Stimulated activated naive CD8-positive, alpha-beta T cell treated with anti-CD3 and anti-CD28 coated beads, Interleukin-15, Interleukin-2, amounts not matched to agents 100 ng/mL and 50 ng/mL, for 24 hours (primary cell): ENCODE data around the gene RYR2.

Experiments used
- H3K27ac Mint-ChIP-seq: one replicate; pipeline ENCODE4 v1.8.0; 2021; ENCODE audit warnings: mild to moderate bottlenecking, mixed read lengths
- H3K27me3 Mint-ChIP-seq: one replicate; pipeline ENCODE4 v1.8.0; 2021; ENCODE audit warnings: mixed read lengths
- H3K36me3 Mint-ChIP-seq: one replicate; pipeline ENCODE4 v1.8.0; 2021; ENCODE audit warnings: low read depth, mixed read lengths
- H3K4me1 Mint-ChIP-seq: one replicate; pipeline ENCODE4 v1.8.0; 2021; ENCODE audit warnings: low read depth, mixed read lengths
- H3K4me3 Mint-ChIP-seq: one replicate; pipeline ENCODE4 v1.8.0; 2021; ENCODE audit warnings: mild to moderate bottlenecking, mixed read lengths
- H3K9me3 Mint-ChIP-seq: one replicate; pipeline ENCODE4 v1.8.0; 2021; ENCODE audit warnings: mixed read lengths

Gene RYR2

DNA sequence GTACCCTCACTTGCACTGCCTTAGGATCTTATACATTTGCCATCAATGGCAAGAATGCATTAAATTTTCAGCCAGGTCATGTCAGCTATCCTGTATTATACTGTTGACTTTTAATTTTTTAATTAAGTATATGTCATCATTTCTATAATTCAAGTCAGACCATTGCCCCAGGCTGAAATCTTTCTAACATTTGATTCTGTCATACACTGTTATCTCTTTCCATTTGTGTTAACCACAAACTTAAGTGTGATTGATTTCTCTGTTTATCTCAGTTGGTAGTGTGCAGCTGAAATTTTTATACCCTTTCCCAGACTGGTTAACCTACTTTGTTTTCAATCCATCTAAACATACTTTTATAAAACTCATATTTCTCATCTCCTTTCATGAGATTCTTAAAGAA is 695.5 kb downstream of the RYR2 start:
- H3K4me3 Mint-ChIP-seq: no peak overlapping the region
- H3K9me3 Mint-ChIP-seq: peaks cover 12% of the 10 kb centered on the region
- no peaks in the 10 kb centered on the region for H3K36me3 Mint-ChIP-seq
- H3K27me3 Mint-ChIP-seq: no peaks in the 10 kb centered on the region
- H3K27ac Mint-ChIP-seq: no peak overlapping the region
- peaks cover 6% of the 10 kb centered on the region for H3K4me1 Mint-ChIP-seq

DNA sequence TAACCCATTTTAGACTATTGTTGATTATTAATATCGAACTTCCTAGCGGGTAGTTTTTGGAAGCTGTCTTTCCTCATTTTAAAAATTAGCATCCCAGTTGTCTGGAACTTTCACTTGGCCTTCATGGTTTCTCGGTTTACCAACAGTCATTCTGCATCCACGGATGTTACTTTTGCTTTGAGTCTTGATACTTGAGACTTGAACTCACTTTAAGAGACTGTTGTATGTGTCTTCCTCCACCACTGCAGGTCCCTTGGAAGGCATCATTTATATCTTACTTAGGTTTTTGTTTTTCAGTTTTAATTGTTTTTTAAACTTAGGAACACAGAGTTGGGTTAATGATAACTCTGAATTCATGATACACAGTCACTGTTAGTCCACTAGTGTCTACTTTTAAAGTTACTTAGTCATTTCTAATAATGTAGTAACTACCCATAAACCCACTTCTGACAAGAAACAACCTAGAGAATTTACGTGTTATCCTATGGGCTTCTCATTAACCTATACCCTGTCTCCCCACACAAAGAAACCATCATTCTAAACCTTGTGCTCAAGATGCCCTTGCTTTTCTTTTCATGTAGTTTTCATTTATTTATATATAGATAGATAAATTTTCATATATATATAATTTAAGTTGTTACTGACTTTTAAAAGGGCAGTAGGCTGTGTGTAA is 696.1 kb downstream of the RYR2 start:
- no peak overlapping the region for H3K4me3 Mint-ChIP-seq
- H3K4me1 Mint-ChIP-seq: peaks cover 6% of the 10 kb centered on the region
- no peak overlapping the region for H3K27ac Mint-ChIP-seq
- no peaks in the 10 kb centered on the region for H3K36me3 Mint-ChIP-seq
- peaks cover 12% of the 10 kb centered on the region for H3K9me3 Mint-ChIP-seq
- no peaks in the 10 kb centered on the region for H3K27me3 Mint-ChIP-seq

DNA sequence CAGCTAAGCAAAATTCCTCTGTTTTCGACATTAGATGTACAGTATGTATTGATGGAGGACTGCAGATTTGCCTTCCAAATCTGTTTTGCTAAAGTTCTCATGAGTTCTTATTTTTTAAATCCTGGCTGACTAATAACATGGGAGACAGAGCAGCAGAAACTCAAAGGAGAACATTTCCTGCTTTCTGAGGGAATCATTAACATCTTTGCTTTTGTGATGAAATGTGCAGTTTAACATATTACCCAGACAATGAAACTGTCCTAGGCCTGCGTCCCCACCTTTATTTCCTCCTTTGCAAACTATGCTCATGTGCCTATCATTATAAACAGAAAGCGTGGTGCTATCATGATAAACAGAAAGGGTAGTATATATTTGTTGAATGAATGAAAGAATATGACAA is 698.9 kb downstream of the RYR2 start:
- H3K4me3 Mint-ChIP-seq: no peak overlapping the region
- H3K4me1 Mint-ChIP-seq: peaks cover 6% of the 10 kb centered on the region
- H3K9me3 Mint-ChIP-seq: peaks cover 6% of the 10 kb centered on the region
- H3K27ac Mint-ChIP-seq: no peak overlapping the region
- no peaks in the 10 kb centered on the region for H3K27me3 Mint-ChIP-seq
- H3K36me3 Mint-ChIP-seq: no peaks in the 10 kb centered on the region

DNA sequence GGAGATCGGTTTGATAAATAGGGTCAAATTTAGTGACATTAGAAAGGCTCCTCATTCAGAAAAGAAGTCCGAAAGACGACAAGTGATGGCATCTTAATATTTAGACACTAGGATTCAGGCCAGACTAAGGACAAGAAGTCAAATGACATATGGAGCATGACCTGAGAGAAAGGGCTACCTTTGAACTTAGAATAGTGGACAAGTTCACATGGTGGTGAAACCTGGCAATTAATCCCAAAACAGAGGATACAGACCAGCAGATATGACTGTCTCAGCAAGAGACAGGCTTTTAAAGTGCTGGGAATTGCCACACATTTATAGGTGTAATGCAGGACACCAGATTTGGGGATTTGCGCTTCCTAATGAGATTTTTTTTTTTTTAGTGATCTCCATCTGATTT is 703.6 kb downstream of the RYR2 start:
- Mint-ChIP-seq H3K27me3 (no peaks in the 10 kb centered on the region), H3K4me1 (no peaks in the 10 kb centered on the region), H3K27ac (no peak overlapping the region), H3K4me3 (no peak overlapping the region), H3K36me3 (no peaks in the 10 kb centered on the region), H3K9me3 (no peaks in the 10 kb centered on the region)

DNA sequence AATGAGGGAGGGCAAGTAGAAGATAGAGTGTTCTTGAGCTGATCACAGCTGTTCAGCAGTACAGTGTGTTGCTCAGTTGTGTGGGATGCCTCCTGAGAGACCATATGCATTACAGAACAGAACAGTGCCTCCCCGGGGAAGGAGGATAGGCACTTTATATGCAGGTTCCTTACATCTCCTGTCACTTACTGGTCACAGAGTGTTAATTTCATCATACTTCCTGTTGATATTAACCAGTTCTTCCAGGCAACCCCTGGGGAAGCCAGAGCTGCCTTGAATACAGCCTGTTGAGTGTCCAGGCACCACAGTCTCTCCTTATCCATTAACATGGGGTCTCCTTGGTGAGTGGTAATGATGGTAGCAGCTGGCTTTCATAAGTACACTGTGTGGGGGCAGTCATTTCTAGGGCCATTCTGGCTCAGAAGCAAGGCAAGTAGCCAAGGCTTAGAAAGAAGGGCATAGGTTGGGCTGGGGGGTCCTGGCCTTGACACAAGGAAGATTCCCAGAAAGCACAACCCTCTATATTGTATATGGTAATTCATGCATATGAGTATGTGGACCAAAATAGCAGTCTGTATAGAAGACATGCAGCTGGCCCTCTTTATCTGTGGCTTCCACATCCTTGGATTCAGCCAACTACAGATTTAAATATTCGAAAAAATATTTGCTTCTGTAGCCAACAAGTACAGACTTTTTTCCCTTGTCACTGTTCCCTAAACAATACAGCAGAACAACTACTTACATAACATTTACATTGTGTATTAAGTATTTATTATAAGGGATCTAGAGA is 706.4 kb downstream of the RYR2 start:
- no peaks in the 10 kb centered on the region for H3K27me3 Mint-ChIP-seq
- no peaks in the 10 kb centered on the region for H3K9me3 Mint-ChIP-seq
- no peak overlapping the region for H3K27ac Mint-ChIP-seq
- H3K4me1 Mint-ChIP-seq: no peaks in the 10 kb centered on the region
- no peaks in the 10 kb centered on the region for H3K36me3 Mint-ChIP-seq
- no peak overlapping the region for H3K4me3 Mint-ChIP-seq

DNA sequence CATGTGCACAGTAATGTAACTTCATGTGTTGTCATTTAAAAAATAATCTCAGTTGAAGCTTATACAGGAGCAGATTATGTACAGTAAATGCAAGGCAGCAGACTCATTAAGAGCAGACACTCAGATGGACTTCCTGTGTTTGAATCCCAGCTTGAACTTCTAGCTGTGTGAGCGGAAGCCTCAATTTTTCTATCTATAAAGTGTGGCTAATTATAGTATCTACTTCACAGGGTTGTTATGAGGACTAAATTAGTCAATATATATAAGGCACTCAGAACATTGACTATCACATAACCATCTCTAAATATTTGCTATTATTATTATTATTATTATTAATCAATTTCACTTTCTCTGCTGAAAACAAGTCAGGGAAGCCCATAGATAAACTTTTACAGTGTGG is 707.1 kb downstream of the RYR2 start:
- no peaks in the 10 kb centered on the region for H3K36me3 Mint-ChIP-seq
- H3K27ac Mint-ChIP-seq: no peak overlapping the region
- H3K4me1 Mint-ChIP-seq: no peaks in the 10 kb centered on the region
- no peak overlapping the region for H3K4me3 Mint-ChIP-seq
- no peaks in the 10 kb centered on the region for H3K27me3 Mint-ChIP-seq
- no peaks in the 10 kb centered on the region for H3K9me3 Mint-ChIP-seq

DNA sequence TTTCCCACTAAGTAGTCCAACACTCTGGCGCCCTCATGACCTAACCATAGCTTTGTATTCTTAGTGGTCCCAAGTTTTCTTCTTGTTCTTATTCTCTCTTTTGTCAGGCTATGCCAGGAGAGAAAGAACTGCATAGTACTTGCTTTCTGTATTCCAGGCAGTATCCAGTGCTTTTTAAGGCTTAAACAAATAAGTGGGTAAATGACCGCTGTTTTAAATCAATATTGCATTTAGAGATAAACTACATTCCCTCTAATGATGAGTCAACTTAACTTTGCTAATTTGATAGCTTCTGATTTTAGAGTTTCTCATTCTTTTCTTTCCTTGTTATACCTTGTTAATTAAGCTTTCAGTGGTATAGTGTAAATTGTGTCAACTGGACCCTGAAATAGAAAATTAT is 709.1 kb downstream of the RYR2 start:
- Mint-ChIP-seq H3K4me3 (no peak overlapping the region), H3K27ac (no peak overlapping the region)

DNA sequence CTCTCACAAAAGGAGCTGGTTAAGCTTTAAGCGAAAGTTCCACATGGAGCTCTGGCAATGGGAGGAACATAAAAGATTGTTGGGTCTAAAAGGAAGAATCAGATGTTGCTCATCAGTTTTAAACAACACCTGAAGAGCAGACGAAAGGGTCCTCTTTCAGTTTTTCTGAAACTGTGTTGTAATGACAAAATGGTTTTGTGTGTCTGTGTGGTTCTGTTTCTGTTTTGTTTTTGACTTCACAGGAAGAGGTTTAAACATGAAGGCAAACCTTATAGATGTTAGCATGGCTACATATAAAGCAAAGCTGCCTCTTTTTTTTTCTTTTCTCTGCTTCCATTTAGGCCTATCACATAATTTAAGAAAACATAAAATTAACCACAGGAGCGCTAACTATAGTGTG is 712.6 kb downstream of the RYR2 start:
- peaks cover 11% of the 10 kb centered on the region for H3K9me3 Mint-ChIP-seq
- no peaks in the 10 kb centered on the region for H3K27me3 Mint-ChIP-seq
- no peaks in the 10 kb centered on the region for H3K4me1 Mint-ChIP-seq
- no peak overlapping the region for H3K27ac Mint-ChIP-seq
- H3K4me3 Mint-ChIP-seq: no peak overlapping the region
- H3K36me3 Mint-ChIP-seq: no peaks in the 10 kb centered on the region

More for the DNA sequence above, 709.1 kb downstream of the RYR2 start:
- H3K36me3 Mint-ChIP-seq: no peaks in the 10 kb centered on the region
- peaks cover 9% of the 10 kb centered on the region for H3K9me3 Mint-ChIP-seq
- no peaks in the 10 kb centered on the region for H3K27me3 Mint-ChIP-seq
- no peaks in the 10 kb centered on the region for H3K4me1 Mint-ChIP-seq

DNA sequence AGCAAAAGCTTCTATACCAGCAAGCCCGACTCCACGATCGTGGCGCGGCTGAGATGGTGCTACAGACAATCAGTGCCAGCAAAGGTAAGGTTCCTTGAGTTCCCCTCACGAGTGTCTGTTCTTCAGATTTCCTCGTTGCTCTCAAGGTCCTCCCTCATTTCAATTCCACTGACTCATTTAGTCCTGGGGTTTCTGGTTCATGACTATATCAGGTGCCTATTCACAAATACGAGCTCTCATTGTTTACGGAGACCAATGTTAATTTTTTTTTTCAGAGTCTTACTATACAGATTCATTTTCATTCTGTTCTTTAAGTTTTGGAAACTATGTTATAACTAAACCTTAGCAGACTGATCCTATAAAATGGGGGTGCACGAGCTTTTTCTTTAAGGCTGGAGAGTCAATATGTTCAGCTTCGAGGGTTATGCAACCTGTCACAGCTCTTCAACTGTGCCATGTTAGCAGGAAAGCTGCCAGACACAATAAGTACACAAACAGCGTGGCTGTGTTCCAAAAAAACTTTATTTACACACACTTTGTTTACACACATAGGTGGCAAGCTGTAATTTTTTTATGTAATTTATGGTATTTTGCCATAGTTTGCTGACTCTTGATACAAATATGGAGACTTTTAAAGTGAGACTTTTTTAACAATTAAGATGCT is 714.5 kb downstream of the RYR2 start:
- no peaks in the 10 kb centered on the region for H3K27me3 Mint-ChIP-seq
- peaks cover 14% of the 10 kb centered on the region for H3K9me3 Mint-ChIP-seq
- H3K36me3 Mint-ChIP-seq: no peaks in the 10 kb centered on the region
- H3K27ac Mint-ChIP-seq: no peak overlapping the region
- no peak overlapping the region for H3K4me3 Mint-ChIP-seq
- no peaks in the 10 kb centered on the region for H3K4me1 Mint-ChIP-seq

DNA sequence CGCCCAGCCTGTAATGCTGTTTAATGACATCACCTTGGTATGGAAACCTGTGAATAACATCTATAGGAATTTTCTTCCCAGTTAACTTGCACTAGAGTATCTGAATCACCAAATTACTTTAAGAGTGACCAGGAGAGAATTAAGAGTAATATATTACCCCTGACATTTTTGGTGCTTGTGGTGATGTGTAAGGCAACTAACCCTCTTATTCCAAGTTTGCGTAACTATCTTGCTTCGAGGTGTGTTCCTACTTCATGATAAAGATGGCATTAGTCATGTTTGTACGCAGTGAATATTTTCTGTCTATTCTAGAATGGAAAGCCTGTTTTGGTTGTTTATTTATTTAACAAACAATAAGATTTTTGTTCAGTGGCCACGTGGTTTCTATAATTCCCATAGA is 717.4 kb downstream of the RYR2 start:
- peaks cover 14% of the 10 kb centered on the region for H3K9me3 Mint-ChIP-seq
- H3K4me3 Mint-ChIP-seq: no peak overlapping the region
- H3K27me3 Mint-ChIP-seq: no peaks in the 10 kb centered on the region
- no peak overlapping the region for H3K27ac Mint-ChIP-seq
- no peaks in the 10 kb centered on the region for H3K4me1 Mint-ChIP-seq
- H3K36me3 Mint-ChIP-seq: no peaks in the 10 kb centered on the region

DNA sequence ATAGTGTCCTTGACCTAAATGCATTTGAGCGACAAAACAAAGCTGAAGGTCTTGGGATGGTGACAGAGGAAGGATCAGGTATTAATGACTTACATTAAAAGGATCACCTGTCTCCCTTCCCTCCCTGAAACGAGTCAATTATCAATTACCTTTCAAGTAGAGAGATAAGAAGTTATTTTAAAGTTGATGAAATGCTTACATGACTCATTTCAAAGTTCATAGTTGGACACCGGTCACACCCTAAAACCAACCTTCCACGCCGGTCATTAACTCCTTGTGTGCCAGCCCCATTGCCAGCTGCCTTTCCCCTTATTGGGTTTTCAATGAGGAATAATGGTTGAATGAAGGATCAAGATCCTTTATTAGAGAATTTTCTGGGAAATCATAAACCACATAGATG is 719.0 kb downstream of the RYR2 start:
- H3K4me1 Mint-ChIP-seq: no peaks in the 10 kb centered on the region
- no peak overlapping the region for H3K27ac Mint-ChIP-seq
- no peak overlapping the region for H3K4me3 Mint-ChIP-seq
- peaks cover 7% of the 10 kb centered on the region for H3K9me3 Mint-ChIP-seq
- H3K27me3 Mint-ChIP-seq: no peaks in the 10 kb centered on the region
- H3K36me3 Mint-ChIP-seq: no peaks in the 10 kb centered on the region

DNA sequence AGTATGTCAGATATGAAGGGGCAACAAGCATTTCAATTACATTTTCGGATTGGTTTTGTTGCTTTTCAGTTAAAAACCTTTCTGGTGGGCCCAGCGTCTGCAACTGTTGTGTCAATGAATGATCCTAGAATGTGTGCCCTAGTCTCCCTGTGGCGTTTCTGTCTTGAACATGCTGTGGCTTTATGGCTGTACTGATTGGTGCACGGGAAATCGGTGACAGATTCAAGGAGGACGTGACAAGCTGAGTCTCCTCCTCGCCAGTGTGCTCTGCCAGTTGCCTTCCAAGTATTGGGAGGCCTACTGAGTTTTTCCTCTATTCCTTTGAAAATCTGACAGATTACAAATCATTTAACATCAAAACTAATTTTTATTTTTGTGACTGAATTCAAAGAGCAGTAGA is 721.2 kb downstream of the RYR2 start:
- peaks cover 5% of the 10 kb centered on the region for H3K9me3 Mint-ChIP-seq
- no peak overlapping the region for H3K27ac Mint-ChIP-seq
- no peaks in the 10 kb centered on the region for H3K4me1 Mint-ChIP-seq
- no peak overlapping the region for H3K4me3 Mint-ChIP-seq
- no peaks in the 10 kb centered on the region for H3K27me3 Mint-ChIP-seq
- H3K36me3 Mint-ChIP-seq: no peaks in the 10 kb centered on the region

DNA sequence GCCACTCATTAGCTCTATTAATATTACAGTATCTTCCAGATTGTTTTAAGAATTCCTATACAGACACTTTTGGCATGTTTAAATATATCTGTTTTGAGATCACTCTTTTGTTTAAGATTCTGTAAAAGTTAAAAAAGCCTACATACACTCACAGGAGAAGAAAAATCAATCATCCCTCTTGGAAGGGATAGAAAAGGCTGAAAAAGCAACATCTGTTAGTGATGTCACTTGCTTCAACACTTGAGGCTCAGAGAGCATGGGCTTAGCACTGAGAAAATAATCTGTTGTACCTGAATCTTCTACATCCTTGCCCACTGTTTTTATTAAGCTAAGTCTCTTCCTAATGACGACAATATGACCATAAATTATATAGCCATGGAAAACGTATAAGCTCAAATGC is 721.8 kb downstream of the RYR2 start:
- Mint-ChIP-seq H3K4me3 (no peak overlapping the region), H3K9me3 (peaks cover 5% of the 10 kb centered on the region), H3K27me3 (no peaks in the 10 kb centered on the region), H3K4me1 (no peaks in the 10 kb centered on the region), H3K36me3 (no peaks in the 10 kb centered on the region), H3K27ac (no peak overlapping the region)

DNA sequence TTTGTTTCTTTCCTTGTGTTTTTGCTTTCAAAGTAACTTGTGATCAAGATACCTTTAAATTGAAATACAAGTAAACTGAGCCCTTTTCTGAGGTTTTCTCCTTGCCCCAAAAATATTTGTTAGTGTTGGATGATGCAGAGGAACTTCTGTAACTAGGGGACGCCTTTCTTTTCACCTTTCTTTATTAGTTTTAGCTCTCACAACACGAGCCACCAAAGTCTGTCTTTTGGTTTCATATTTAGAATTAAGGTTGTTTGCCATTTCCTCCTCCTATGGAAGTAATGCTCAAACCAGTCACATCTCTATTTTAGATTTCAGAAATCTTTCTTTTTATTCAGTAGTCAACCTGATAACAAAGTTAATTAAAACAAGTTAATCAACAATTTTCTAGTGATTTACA is 727.9 kb downstream of the RYR2 start:
- H3K4me1 Mint-ChIP-seq: no peaks in the 10 kb centered on the region
- H3K36me3 Mint-ChIP-seq: no peaks in the 10 kb centered on the region
- no peak overlapping the region for H3K4me3 Mint-ChIP-seq
- H3K9me3 Mint-ChIP-seq: no peaks in the 10 kb centered on the region
- no peak overlapping the region for H3K27ac Mint-ChIP-seq
- no peaks in the 10 kb centered on the region for H3K27me3 Mint-ChIP-seq

DNA sequence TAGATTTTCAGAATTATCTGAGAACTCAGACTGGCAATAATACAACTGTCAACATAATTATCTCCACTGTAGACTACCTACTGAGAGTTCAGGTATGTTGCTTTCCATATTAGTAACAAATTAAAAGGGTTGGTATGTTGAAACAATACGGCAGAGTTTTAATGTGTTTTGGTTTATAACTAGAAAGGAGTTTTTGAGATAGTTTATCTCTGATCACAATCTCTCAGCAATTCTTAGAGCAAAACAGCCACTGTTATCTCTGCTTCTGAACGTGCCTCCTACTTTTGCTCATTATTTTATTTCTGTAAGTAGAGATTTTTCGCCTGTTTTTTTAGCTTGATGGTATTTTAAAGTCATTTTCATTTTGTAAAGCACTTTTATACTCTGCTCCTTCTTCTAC is 730.0 kb downstream of the RYR2 start:
- Mint-ChIP-seq H3K4me1 (no peaks in the 10 kb centered on the region), H3K27ac (no peak overlapping the region), H3K4me3 (no peak overlapping the region), H3K9me3 (no peaks in the 10 kb centered on the region), H3K36me3 (no peaks in the 10 kb centered on the region), H3K27me3 (no peaks in the 10 kb centered on the region)
